ENCODE measurements around the gene PTGS1.

The PTGS1 gene

GRCh38 chr9:122349201-122349600, 21.6 kb upstream of the PTGS1 start:
- CTCF ChIA-PET = interaction anchor here (0.9 to 20.5 kb wide), 18 partner anchors 9 to 461 kb away, joined by 3 to 831 read pairs (median 7); partner anchors contain the start of genes MORN5 and NDUFA8
- H3K4me3 ChIP-seq (ENCODE audit: low read depth, low read length) = no peak overlapping the region
- DNase-seq (ENCODE audit: low read depth, low spot score) = no peak
- POLR2A ChIA-PET = no interaction called here
- no peak for TF ChIP-seq CTCF (IDR thresholded peaks at IDR 0.05; ENCODE audit: insufficient read depth, low read length, missing control alignments)

- no peak for DNase-seq (ENCODE audit: low read depth, low spot score)
- H3K4me3 ChIP-seq (ENCODE audit: low read depth, low read length) = no peak overlapping the region
- CTCF ChIA-PET = interaction anchor here (0.6 to 20.5 kb wide), 50 partner anchors 10 to 667 kb away, joined by 3 to 831 read pairs (median 5); partner anchors contain the start of genes MORN5, NDUFA8 and TTLL11
- POLR2A ChIA-PET = interaction anchor here (1.0 to 1.1 kb wide), 2 partner anchors 225 to 229 kb away, joined by 3 to 9 read pairs; no protein-coding TSS in a partner anchor
- TF ChIP-seq CTCF (IDR thresholded peaks at IDR 0.05; ENCODE audit: insufficient read depth, low read length, missing control alignments) = peak; percentile 95
Observed at GRCh38 chr9:122350577-122351355, 20.1 kb upstream of the PTGS1 start.

- ChIA-PET CTCF (interaction anchor here (0.9 to 20.5 kb wide), 5 partner anchors 10 to 259 kb away, joined by 3 to 831 read pairs (median 4); no protein-coding TSS in a partner anchor), POLR2A (no interaction called here)
- no peak for TF ChIP-seq CTCF (IDR thresholded peaks at IDR 0.05; ENCODE audit: insufficient read depth, low read length, missing control alignments)
- DNase-seq (ENCODE audit: low read depth, low spot score) = no peak
- no peak overlapping the region for H3K4me3 ChIP-seq (ENCODE audit: low read depth, low read length)
Observed at GRCh38 chr9:122354536-122355199, 16.2 kb upstream of the PTGS1 start.

- POLR2A ChIA-PET = no interaction called here
- no peak for TF ChIP-seq CTCF (IDR thresholded peaks at IDR 0.05; ENCODE audit: insufficient read depth, low read length, missing control alignments)
- no peak for DNase-seq (ENCODE audit: low read depth, low spot score)
- CTCF ChIA-PET = interaction anchor here (0.9 to 20.5 kb wide), 4 partner anchors 233 to 260 kb away, joined by 3 to 831 read pairs (median 32); no protein-coding TSS in a partner anchor
- H3K4me3 ChIP-seq (ENCODE audit: low read depth, low read length) = no peak overlapping the region
Observed at GRCh38 chr9:122355336-122355875, 15.4 kb upstream of the PTGS1 start.

- no peak overlapping the region for H3K4me3 ChIP-seq (ENCODE audit: low read depth, low read length)
- TF ChIP-seq CTCF (IDR thresholded peaks at IDR 0.05; ENCODE audit: insufficient read depth, low read length, missing control alignments) = peak; percentile 34
- CTCF ChIA-PET = interaction anchor here (0.8 to 2.3 kb wide), 5 partner anchors 9 to 258 kb away, joined by 3 to 36 read pairs (median 5); no protein-coding TSS in a partner anchor
- POLR2A ChIA-PET = no interaction called here
- no peak for DNase-seq (ENCODE audit: low read depth, low spot score)
Observed at GRCh38 chr9:122356627-122357026, 14.2 kb upstream of the PTGS1 start.
